NCI-H446 treated with DMSO at 0.1 percent for 48 hours (cell line): ENCODE data around the gene RANBP10.
"Not testable (repeated sequence)": the region's sequence is repeated elsewhere in the genome, so short reads cannot be mapped to it uniquely, and the experiment has no call there.

Source experiments
- DNase-seq: peaks from one replicate; lab custom pipeline; 2025; lab: John Stamatoyannopoulos, UW

RANBP10 gene

GRCh38 chr16:67779256-67780014, 26.9 kb downstream of the RANBP10 start:
- DNase-seq = no peak

GRCh38 chr16:67775273-67775672, 31.1 kb downstream of the RANBP10 start:
- no peak for DNase-seq

GRCh38 chr16:67774457-67774853, 31.9 kb downstream of the RANBP10 start:
- DNase-seq = no peak

- DNase-seq = no peak
These were observed 32.5 kb downstream of the RANBP10 start for GRCh38 chr16:67773569-67774456.

- no peak for DNase-seq
These were observed 33.3 kb downstream of the RANBP10 start for GRCh38 chr16:67773099-67773498.

GRCh38 chr16:67770346-67770991, 35.9 kb downstream of the RANBP10 start:
- DNase-seq = no peak

GRCh38 chr16:67767953-67768352, 38.4 kb downstream of the RANBP10 start:
- no peak for DNase-seq

- DNase-seq = no peak
These were observed 40.1 kb downstream of the RANBP10 start for GRCh38 chr16:67766291-67766690.

GRCh38 chr16:67764158-67764667, 42.1 kb downstream of the RANBP10 start:
- DNase-seq = no peak

GRCh38 chr16:67763066-67763465, 43.3 kb downstream of the RANBP10 start:
- no peak for DNase-seq

GRCh38 chr16:67762385-67762784, 44.0 kb downstream of the RANBP10 start:
- no peak for DNase-seq

- DNase-seq = no peak
These were observed 44.4 kb downstream of the RANBP10 start for GRCh38 chr16:67761924-67762323.

GRCh38 chr16:67760956-67761230, 45.5 kb downstream of the RANBP10 start:
- DNase-seq = no peak

GRCh38 chr16:67760206-67760955, 46.0 kb downstream of the RANBP10 start:
- no peak for DNase-seq

GRCh38 chr16:67758966-67759365, 47.4 kb downstream of the RANBP10 start:
- DNase-seq = no peak

GRCh38 chr16:67758006-67758405, 48.4 kb downstream of the RANBP10 start:
- DNase-seq = no peak

GRCh38 chr16:67752641-67753040, 53.7 kb downstream of the RANBP10 start:
- DNase-seq = no peak

GRCh38 chr16:67751331-67751730, 55.0 kb downstream of the RANBP10 start:
- DNase-seq = not testable (repeated sequence)

GRCh38 chr16:67750466-67750865, 55.9 kb downstream of the RANBP10 start:
- no peak for DNase-seq

GRCh38 chr16:67749436-67750078, 56.8 kb downstream of the RANBP10 start:
- DNase-seq = no peak

GRCh38 chr16:67748834-67749233, 57.5 kb downstream of the RANBP10 start:
- no peak for DNase-seq
